Hepatocyte (in vitro differentiated cells): ENCODE data around the gene SSTR4.

Experiments
- CTCF ChIP-seq: fragments of 200-600 bp; sonication (generic); IDR thresholded peaks from 2 replicates; pipeline ENCODE4 v1.5.1; 2016; ENCODE audit warnings: antibody characterized with exemption, mild to moderate bottlenecking; ENCODE audit not compliant: poor library complexity
- EZH2 ChIP-seq: fragments of 200-600 bp; sonication (generic); IDR thresholded peaks from 2 replicates; pipeline ENCODE4 v1.6.1; 2016; ENCODE audit warnings: antibody characterized with exemption, mild to moderate bottlenecking, borderline replicate concordance

GRCh38 chr20:23035731-23036130 is 619 bp downstream of the SSTR4 start:
- TF ChIP-seq CTCF, result no peak
- TF ChIP-seq EZH2, result no peak
